Effector memory CD4-positive, alpha-beta T cell (primary cell): ENCODE measurements around the gene ADGRD1.

ENCODE experiments used
- DNase-seq, 3 donors: peaks; one replicate each; pipeline ENCODE4 v3.0.0-alpha.2; 2020
- H3K27ac ChIP-seq: 2 replicates; pipeline ENCODE4 v1.7.0; 2013; ENCODE audit warnings: mild to moderate bottlenecking, low read length, moderate library complexity; ENCODE audit not compliant: insufficient read depth, poor library complexity, severe bottlenecking
- H3K27me3 ChIP-seq: replicated peaks from 2 replicates; pipeline ENCODE4 v1.7.0; 2013; ENCODE audit warnings: mild to moderate bottlenecking, low read length; ENCODE audit not compliant: insufficient read depth, control insufficient read depth, poor library complexity, severe bottlenecking
- H3K36me3 ChIP-seq: 2 replicates; pipeline ENCODE4 v1.7.0; 2013; ENCODE audit warnings: mild to moderate bottlenecking, low read length, moderate library complexity; ENCODE audit not compliant: control insufficient read depth, insufficient read depth
- H3K4me1 ChIP-seq: 2 replicates; pipeline ENCODE4 v1.7.0; 2013; ENCODE audit warnings: low read length, mild to moderate bottlenecking; ENCODE audit not compliant: control insufficient read depth, insufficient read depth, poor library complexity, severe bottlenecking
- H3K4me3 ChIP-seq: 2 replicates; pipeline ENCODE4 v1.7.0; 2013; ENCODE audit warnings: low read length, low read depth, mild to moderate bottlenecking; ENCODE audit not compliant: insufficient read depth, poor library complexity, severe bottlenecking
- H3K9me3 ChIP-seq: 2 replicates; pipeline ENCODE4 v1.7.0; 2013; ENCODE audit warnings: mild to moderate bottlenecking, low read length, moderate library complexity; ENCODE audit not compliant: control insufficient read depth

Gene ADGRD1

GRCh38 chr12:131089531-131090273, 136.0 kb downstream of the ADGRD1 start:
- no peak overlapping the region for H3K4me3 ChIP-seq
- DNase-seq = no peak
- no peaks in the 10 kb centered on the region for H3K27me3 ChIP-seq
- peaks cover 5% of the 10 kb centered on the region for H3K4me1 ChIP-seq
- H3K27ac ChIP-seq = no peak overlapping the region
- no peaks in the 10 kb centered on the region for H3K36me3 ChIP-seq
- H3K9me3 ChIP-seq = no peaks in the 10 kb centered on the region

- no peak for DNase-seq
- Histone ChIP-seq H3K27ac (no peak overlapping the region), H3K9me3 (no peaks in the 10 kb centered on the region), H3K36me3 (no peaks in the 10 kb centered on the region), H3K4me1 (peaks cover 5% of the 10 kb centered on the region), H3K4me3 (no peak overlapping the region), H3K27me3 (no peaks in the 10 kb centered on the region)
These were observed 136.8 kb downstream of the ADGRD1 start for GRCh38 chr12:131090274-131091210.

- H3K9me3 ChIP-seq = no peaks in the 10 kb centered on the region
- no peaks in the 10 kb centered on the region for H3K36me3 ChIP-seq
- DNase-seq = no peak
These were observed 137.8 kb downstream of the ADGRD1 start for GRCh38 chr12:131091413-131091975.

GRCh38 chr12:131091976-131092691, 138.4 kb downstream of the ADGRD1 start:
- no peak overlapping the region for H3K27ac ChIP-seq
- peaks cover 5% of the 10 kb centered on the region for H3K4me1 ChIP-seq
- no peak overlapping the region for H3K4me3 ChIP-seq
- no peaks in the 10 kb centered on the region for H3K36me3 ChIP-seq
- no peaks in the 10 kb centered on the region for H3K27me3 ChIP-seq
- no peak for DNase-seq
- H3K9me3 ChIP-seq = no peaks in the 10 kb centered on the region

More at GRCh38 chr12:131091413-131091975, 137.8 kb downstream of the ADGRD1 start:
- Histone ChIP-seq H3K27me3 (no peaks in the 10 kb centered on the region), H3K27ac (no peak overlapping the region), H3K4me3 (no peak overlapping the region), H3K4me1 (peaks cover 5% of the 10 kb centered on the region)

- no peak overlapping the region for H3K4me3 ChIP-seq
- H3K27me3 ChIP-seq = no peaks in the 10 kb centered on the region
- no peaks in the 10 kb centered on the region for H3K9me3 ChIP-seq
- H3K27ac ChIP-seq = no peak overlapping the region
- no peak for DNase-seq
- peaks cover 5% of the 10 kb centered on the region for H3K4me1 ChIP-seq
- H3K36me3 ChIP-seq = no peaks in the 10 kb centered on the region
These were observed 139.3 kb downstream of the ADGRD1 start for GRCh38 chr12:131092901-131093603.

- Histone ChIP-seq H3K27me3 (no peaks in the 10 kb centered on the region), H3K36me3 (no peaks in the 10 kb centered on the region), H3K9me3 (no peaks in the 10 kb centered on the region), H3K4me1 (peaks cover 5% of the 10 kb centered on the region), H3K4me3 (no peak overlapping the region), H3K27ac (no peak overlapping the region)
- DNase-seq = no peak
These were observed 139.9 kb downstream of the ADGRD1 start for GRCh38 chr12:131093604-131093955.

- Histone ChIP-seq H3K9me3 (no peaks in the 10 kb centered on the region), H3K4me3 (no peak overlapping the region), H3K27ac (no peak overlapping the region), H3K4me1 (peaks cover 5% of the 10 kb centered on the region), H3K36me3 (no peaks in the 10 kb centered on the region), H3K27me3 (no peaks in the 10 kb centered on the region)
- DNase-seq = no peak
These were observed 140.5 kb downstream of the ADGRD1 start for GRCh38 chr12:131093971-131094830.

- Histone ChIP-seq H3K27ac (no peak overlapping the region), H3K27me3 (no peaks in the 10 kb centered on the region), H3K4me3 (no peak overlapping the region), H3K9me3 (no peaks in the 10 kb centered on the region), H3K4me1 (peaks cover 5% of the 10 kb centered on the region), H3K36me3 (no peaks in the 10 kb centered on the region)
- DNase-seq = no peak
These were observed 141.4 kb downstream of the ADGRD1 start for GRCh38 chr12:131094831-131095805.
